Endodermal cell (in vitro differentiated cells): Measurements from ENCODE around the gene SH3GL1. TPM values are rescaled to one million over a fixed set of nuclear protein-coding genes. Genes with fewer than 3 reads are reported as not detected.

ENCODE experiments used
- DNase-seq: peaks from one replicate; pipeline ENCODE4 v3.0.0-alpha.2; 2017
- H3K27ac ChIP-seq: 2 replicates; pipeline ENCODE4 v1.5.1; 2013; ENCODE audit warnings: mild to moderate bottlenecking, low read depth, low read length, moderate library complexity
- H3K27me3 ChIP-seq: 2 replicates; pipeline ENCODE4 v1.6.1; 2013; ENCODE audit warnings: mild to moderate bottlenecking, low read length, moderate library complexity; ENCODE audit not compliant: insufficient read depth, control insufficient read depth, poor library complexity, severe bottlenecking
- H3K36me3 ChIP-seq: 2 replicates; pipeline ENCODE4 v1.7.0; 2013; ENCODE audit warnings: mild to moderate bottlenecking, low read length, moderate library complexity; ENCODE audit not compliant: control insufficient read depth, insufficient read depth
- H3K4me1 ChIP-seq: one replicate; pipeline ENCODE4 v1.7.0; 2013; ENCODE audit warnings: low read length; ENCODE audit not compliant: control insufficient read depth, insufficient read depth
- H3K4me3 ChIP-seq: 2 replicates; pipeline ENCODE4 v1.5.1; 2013; ENCODE audit warnings: mild to moderate bottlenecking, low read length, moderate library complexity
- H3K9ac ChIP-seq: 2 replicates; pipeline ENCODE4 v1.6.1; 2013; ENCODE audit warnings: mild to moderate bottlenecking, low read length, moderate library complexity; ENCODE audit not compliant: poor library complexity, severe bottlenecking; ENCODE audit errors: extremely low read depth
- H3K9me3 ChIP-seq: 2 replicates; pipeline ENCODE4 v1.6.1; 2013; ENCODE audit warnings: mild to moderate bottlenecking, low read length, moderate library complexity; ENCODE audit not compliant: control insufficient read depth
- H3K27ac Mint-ChIP-seq: 2 replicates; pipeline ENCODE4 v1.8.0; 2020; ENCODE audit warnings: mixed read lengths
- H3K27me3 Mint-ChIP-seq: 2 replicates; pipeline ENCODE4 v1.8.0; 2021; ENCODE audit warnings: mild to moderate bottlenecking, mixed read lengths; ENCODE audit not compliant: insufficient read depth
- H3K36me3 Mint-ChIP-seq: 2 replicates; pipeline ENCODE4 v1.8.0; 2020; ENCODE audit warnings: low read depth, mixed read lengths
- H3K4me1 Mint-ChIP-seq: 2 replicates; pipeline ENCODE4 v1.8.0; 2020; ENCODE audit warnings: mixed read lengths
- H3K4me3 Mint-ChIP-seq: 2 replicates; pipeline ENCODE4 v1.8.0; 2020; ENCODE audit warnings: mild to moderate bottlenecking, moderate library complexity, mixed read lengths
- H3K9me3 Mint-ChIP-seq: 2 replicates; pipeline ENCODE4 v1.8.0; 2020; ENCODE audit warnings: mild to moderate bottlenecking, mixed read lengths
- WGBS, 2 experiments: methylation state at CpG; one replicate each; pipeline versions ENCODE4 v1.1.5 to v1.1.7; 2013; ENCODE audit warnings: missing lambda C conversion rate in 2 of 2, mixed read lengths in 1 of 2; ENCODE audit not compliant: insufficient coverage in 1 of 2, insufficient read length in 1 of 2; 5-methylcytosine and 5-hydroxymethylcytosine counted together
- total RNA-seq, 2 donors: library from RNA; stranded (reverse); fragmentation: NEBNext Ultra II Directional in 1 of 2; extraction: Animal tissue kit (Norgen Biotek cat#: 25700) in 1 of 2; gene quantifications; 2 replicates in 1 of 2; 3 replicates in 1 of 2; pipeline ENCODE4 v1.2.1, GENCODE V29; 2021
- TF ChIP-seq, protein P1 (sequence below): fragments of 200-600 bp; sonication (generic); conservative IDR thresholded peaks from 2 replicates; pipeline ENCODE4 v1.5.0; 2021; ENCODE audit warnings: antibody characterized with exemption, mild to moderate bottlenecking

Gene SH3GL1
- total RNA-seq, 2 donors from 2014 or later: 76.8 to 77.0 TPM

GRCh38 chr19:4446704-4447200 lies 46.4 kb upstream of the SH3GL1 start:
- Mint-ChIP-seq H3K36me3 (peaks cover 33% of the 10 kb centered on the region), H3K9me3 (no peaks in the 10 kb centered on the region), H3K4me3 (no peak overlapping the region), H3K27ac (no peak overlapping the region), H3K4me1 (no peaks in the 10 kb centered on the region), H3K27me3 (no peaks in the 10 kb centered on the region)
- Histone ChIP-seq H3K36me3 (peaks cover 18% of the 10 kb centered on the region), H3K27me3 (no peaks in the 10 kb centered on the region), H3K9me3 (no peaks in the 10 kb centered on the region), H3K4me3 (no peak overlapping the region), H3K9ac (no peak overlapping the region), H3K4me1 (no peaks in the 10 kb centered on the region), H3K27ac (peak overlapping the region; percentile 68)
- TF ChIP-seq, protein P1, sequence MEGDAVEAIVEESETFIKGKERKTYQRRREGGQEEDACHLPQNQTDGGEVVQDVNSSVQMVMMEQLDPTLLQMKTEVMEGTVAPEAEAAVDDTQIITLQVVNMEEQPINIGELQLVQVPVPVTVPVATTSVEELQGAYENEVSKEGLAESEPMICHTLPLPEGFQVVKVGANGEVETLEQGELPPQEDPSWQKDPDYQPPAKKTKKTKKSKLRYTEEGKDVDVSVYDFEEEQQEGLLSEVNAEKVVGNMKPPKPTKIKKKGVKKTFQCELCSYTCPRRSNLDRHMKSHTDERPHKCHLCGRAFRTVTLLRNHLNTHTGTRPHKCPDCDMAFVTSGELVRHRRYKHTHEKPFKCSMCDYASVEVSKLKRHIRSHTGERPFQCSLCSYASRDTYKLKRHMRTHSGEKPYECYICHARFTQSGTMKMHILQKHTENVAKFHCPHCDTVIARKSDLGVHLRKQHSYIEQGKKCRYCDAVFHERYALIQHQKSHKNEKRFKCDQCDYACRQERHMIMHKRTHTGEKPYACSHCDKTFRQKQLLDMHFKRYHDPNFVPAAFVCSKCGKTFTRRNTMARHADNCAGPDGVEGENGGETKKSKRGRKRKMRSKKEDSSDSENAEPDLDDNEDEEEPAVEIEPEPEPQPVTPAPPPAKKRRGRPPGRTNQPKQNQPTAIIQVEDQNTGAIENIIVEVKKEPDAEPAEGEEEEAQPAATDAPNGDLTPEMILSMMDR: no peak
- DNase-seq: peak; percentile 53
- WGBS, 2 experiments: 92 to 98% methylated on average over 13 to 15 of the region's 15 CpGs

- H3K9ac ChIP-seq: no peak overlapping the region
- no peak overlapping the region for H3K4me3 Mint-ChIP-seq
- peaks cover 16% of the 10 kb centered on the region for H3K36me3 ChIP-seq
- no peaks in the 10 kb centered on the region for H3K4me1 Mint-ChIP-seq
- H3K9me3 ChIP-seq: no peaks in the 10 kb centered on the region
- no peaks in the 10 kb centered on the region for H3K4me1 ChIP-seq
- no peaks in the 10 kb centered on the region for H3K27me3 Mint-ChIP-seq
- no peak overlapping the region for H3K4me3 ChIP-seq
- DNase-seq: peak; percentile 59
- 96% methylated on average over 40 to 58 of the region's 58 CpGs for WGBS, 2 experiments
- H3K9me3 Mint-ChIP-seq: no peaks in the 10 kb centered on the region
- H3K27me3 ChIP-seq: no peaks in the 10 kb centered on the region
- TF ChIP-seq, protein P1: no peak
- H3K27ac ChIP-seq: peak overlapping the region; percentile 68
- H3K27ac Mint-ChIP-seq: no peak overlapping the region
- peaks cover 33% of the 10 kb centered on the region for H3K36me3 Mint-ChIP-seq
Measured at GRCh38 chr19:4445963-4446703, 45.8 kb upstream of the SH3GL1 start.

- Mint-ChIP-seq H3K4me3 (no peak overlapping the region), H3K9me3 (no peaks in the 10 kb centered on the region), H3K27me3 (no peaks in the 10 kb centered on the region), H3K36me3 (peaks cover 35% of the 10 kb centered on the region), H3K27ac (no peak overlapping the region), H3K4me1 (no peaks in the 10 kb centered on the region)
- peak; percentile 65 for DNase-seq
- TF ChIP-seq, protein P1: no peak
- H3K9me3 ChIP-seq: no peaks in the 10 kb centered on the region
- H3K4me1 ChIP-seq: no peaks in the 10 kb centered on the region
- H3K4me3 ChIP-seq: no peak overlapping the region
- H3K27me3 ChIP-seq: no peaks in the 10 kb centered on the region
- WGBS, 2 experiments: 92% methylated on average over 36 of the region's 36 CpGs
- no peak overlapping the region for H3K9ac ChIP-seq
- no peak overlapping the region for H3K27ac ChIP-seq
- H3K36me3 ChIP-seq: peaks cover 22% of the 10 kb centered on the region
Measured at GRCh38 chr19:4444765-4445741, 44.7 kb upstream of the SH3GL1 start.
